ENCODE results near the gene AGFG1.

Gene AGFG1

DNA sequence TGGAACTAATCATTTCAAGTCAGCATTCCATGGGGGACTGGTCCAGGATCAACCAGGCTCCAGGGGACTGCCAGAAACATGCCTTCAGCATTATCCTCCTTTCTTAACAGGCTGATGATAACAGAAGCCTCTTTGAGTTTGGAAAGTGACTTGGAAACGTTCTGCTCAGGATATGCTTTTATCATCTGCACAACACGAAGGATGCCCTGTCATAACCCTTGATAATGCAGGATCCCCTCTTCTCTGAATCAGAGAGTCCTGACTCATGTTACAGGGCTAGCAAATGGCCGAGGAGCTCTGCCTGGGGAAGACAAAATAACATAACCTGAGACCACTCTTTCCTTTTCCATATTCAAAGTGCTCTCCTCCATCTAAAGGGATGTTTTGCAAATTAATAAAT, 136.0 kb downstream of the AGFG1 start:
- H3K4me3 ChIP-seq (ENCODE audit: control insufficient read depth, low read depth, low read length), result no peak overlapping the region
- TF ChIP-seq, protein P1, sequence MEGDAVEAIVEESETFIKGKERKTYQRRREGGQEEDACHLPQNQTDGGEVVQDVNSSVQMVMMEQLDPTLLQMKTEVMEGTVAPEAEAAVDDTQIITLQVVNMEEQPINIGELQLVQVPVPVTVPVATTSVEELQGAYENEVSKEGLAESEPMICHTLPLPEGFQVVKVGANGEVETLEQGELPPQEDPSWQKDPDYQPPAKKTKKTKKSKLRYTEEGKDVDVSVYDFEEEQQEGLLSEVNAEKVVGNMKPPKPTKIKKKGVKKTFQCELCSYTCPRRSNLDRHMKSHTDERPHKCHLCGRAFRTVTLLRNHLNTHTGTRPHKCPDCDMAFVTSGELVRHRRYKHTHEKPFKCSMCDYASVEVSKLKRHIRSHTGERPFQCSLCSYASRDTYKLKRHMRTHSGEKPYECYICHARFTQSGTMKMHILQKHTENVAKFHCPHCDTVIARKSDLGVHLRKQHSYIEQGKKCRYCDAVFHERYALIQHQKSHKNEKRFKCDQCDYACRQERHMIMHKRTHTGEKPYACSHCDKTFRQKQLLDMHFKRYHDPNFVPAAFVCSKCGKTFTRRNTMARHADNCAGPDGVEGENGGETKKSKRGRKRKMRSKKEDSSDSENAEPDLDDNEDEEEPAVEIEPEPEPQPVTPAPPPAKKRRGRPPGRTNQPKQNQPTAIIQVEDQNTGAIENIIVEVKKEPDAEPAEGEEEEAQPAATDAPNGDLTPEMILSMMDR (IDR thresholded peaks at IDR 0.05; ENCODE audit: control insufficient read depth, insufficient read depth, low read depth, low read length, missing control alignments), result no peak
- DNase-seq (ENCODE audit: low read depth), result no peak

DNA sequence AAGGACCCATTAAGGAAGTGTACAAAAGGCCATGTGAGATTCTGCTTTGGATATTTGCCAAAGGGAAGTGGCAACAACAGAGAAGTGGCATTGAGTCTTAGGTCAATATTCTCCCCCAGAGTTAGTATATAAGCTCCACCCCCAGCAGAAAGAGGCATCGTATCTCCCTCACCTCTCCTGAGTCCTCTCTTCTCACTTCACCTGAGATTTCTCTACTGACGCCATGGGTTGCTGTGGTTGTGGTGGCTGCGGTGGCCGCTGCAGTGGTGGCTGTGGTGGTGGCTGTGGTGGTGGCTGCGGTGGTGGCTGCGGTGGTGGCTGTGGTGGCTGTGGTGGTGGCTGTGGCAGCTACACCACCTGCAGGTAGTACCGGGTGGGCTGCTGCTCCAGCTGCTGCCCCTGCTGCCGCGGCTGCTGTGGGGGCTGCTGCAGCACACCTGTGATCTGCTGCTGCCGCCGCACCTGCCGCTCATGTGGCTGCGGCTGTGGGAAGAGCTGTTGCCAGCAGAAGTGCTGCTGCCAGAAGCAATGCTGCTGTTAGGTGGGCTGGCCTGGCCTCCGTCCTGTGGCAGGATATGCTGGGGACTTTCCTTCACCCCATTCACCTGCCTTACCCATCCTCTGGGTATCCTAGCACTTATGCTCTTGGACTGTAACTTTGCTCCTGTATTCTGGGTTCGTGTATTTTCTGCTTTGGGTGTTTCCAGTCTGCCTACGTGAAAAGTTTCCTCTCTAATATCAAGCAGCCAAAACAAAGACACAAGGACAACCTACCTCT, 136.8 kb downstream of the AGFG1 start:
- TF ChIP-seq, protein P1 (IDR thresholded peaks at IDR 0.05; ENCODE audit: control insufficient read depth, insufficient read depth, low read depth, low read length, missing control alignments), result no peak
- H3K4me3 ChIP-seq (ENCODE audit: control insufficient read depth, low read depth, low read length), result no peak overlapping the region
- no peak for DNase-seq (ENCODE audit: low read depth)

DNA sequence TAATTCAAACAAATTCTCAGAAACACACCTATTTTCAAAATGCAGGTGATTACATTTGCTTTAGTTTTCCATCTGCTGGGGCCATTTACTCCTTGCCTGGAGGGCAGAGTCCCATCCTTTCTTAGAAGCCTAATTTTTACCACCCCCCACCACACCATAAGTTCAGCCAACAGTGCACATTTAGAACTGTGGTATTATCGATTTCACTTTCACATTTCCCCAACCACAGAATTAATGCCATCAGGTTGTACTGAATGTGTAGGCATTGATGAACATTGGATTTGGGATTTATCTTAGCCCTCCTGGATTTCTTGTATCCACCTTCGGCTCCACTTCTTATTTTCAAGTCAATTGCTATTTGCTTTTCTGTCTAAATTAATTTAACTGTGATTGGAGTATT, 138.2 kb downstream of the AGFG1 start:
- TF ChIP-seq, protein P1 (IDR thresholded peaks at IDR 0.05; ENCODE audit: control insufficient read depth, insufficient read depth, low read depth, low read length, missing control alignments), result no peak
- DNase-seq (ENCODE audit: low read depth), result no peak
- no peak overlapping the region for H3K4me3 ChIP-seq (ENCODE audit: control insufficient read depth, low read depth, low read length)
